Measurements from ENCODE around the gene POPDC3.
"Not testable (repeated sequence)": the region's sequence is repeated elsewhere in the genome, so short reads cannot be mapped to it uniquely, and the experiment has no call there.

The POPDC3 gene, protein sequence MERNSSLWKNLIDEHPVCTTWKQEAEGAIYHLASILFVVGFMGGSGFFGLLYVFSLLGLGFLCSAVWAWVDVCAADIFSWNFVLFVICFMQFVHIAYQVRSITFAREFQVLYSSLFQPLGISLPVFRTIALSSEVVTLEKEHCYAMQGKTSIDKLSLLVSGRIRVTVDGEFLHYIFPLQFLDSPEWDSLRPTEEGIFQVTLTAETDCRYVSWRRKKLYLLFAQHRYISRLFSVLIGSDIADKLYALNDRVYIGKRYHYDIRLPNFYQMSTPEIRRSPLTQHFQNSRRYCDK

DNA sequence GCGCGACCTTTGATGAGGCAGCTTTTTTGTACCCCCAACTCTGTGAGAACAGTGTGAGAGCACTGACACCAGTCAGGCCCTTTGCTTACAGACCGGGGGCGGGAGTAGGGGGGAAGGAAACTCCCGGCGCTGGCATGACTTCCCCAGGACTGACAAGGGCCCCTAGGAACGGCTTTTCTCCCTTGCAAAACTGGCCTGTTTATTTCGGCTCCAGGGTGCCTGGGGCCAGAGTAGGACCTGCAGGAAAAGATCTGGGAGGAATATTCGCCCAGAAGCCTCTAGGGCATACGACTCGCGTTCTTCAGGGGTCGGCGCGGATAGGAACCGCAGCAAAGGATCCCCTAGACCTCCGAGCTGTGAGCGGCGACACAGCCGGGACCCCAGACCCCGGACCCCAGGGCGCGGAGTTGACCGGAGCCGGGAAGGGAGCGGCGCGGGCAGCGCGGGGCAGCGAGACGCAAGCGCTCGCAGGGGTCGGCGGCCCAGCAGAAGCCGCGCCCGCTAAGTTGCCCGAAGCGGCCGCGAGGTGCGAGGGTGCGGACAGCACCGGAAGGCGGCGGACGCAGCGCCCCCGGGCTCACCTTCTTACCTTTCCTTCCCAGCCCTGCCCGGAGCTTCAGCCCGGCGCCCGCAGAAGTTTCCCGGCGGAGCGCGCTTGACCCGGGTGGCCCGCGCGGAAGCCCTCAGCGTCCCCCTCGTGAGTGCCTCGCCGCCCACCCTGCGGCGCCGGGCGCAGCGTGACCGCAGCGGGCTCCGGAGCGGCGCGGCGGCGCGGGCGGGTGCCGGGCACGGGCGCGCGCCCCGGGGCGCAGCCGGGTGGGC, at the start of gene POPDC3:
Gene POPDC3, minus strand, starts transcription at position 771 of the 822 bp plus-strand sequence. CDS start 18,105 bp downstream, outside the sequence.
- H3K4me3 ChIP-seq, result peak within 1 kb of the TSS; percentile 29 to 45 (median 38)
- peak within 1 kb of the TSS in 8 of 21 experiments; percentile 37 to 87 (median 52) for H3K27ac ChIP-seq

DNA sequence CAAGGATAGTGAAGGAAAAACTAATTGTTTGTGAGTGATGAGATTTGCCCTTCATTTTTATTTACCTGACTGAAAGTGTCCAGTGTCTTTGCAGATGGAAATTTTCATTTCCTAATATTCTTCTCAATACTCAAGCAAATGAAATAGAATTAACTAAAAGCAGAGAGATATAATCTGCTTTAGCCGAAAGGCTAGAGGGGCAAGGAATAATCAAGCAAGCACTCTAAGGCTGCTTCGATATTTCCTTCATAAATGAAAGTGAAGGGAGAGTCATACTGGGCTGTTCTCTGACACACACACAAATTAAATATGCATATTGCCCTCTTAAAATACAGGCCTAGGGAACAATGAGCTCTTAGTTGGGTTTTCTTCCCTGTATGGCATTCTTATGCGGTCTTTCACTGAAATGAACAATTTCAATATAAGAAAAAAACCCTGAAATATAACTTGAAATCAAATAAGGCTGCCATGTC, 47.5 kb upstream of the POPDC3 start:
- Histone ChIP-seq H3K27ac (no peak overlapping the region), H3K4me3 (no peak overlapping the region)

DNA sequence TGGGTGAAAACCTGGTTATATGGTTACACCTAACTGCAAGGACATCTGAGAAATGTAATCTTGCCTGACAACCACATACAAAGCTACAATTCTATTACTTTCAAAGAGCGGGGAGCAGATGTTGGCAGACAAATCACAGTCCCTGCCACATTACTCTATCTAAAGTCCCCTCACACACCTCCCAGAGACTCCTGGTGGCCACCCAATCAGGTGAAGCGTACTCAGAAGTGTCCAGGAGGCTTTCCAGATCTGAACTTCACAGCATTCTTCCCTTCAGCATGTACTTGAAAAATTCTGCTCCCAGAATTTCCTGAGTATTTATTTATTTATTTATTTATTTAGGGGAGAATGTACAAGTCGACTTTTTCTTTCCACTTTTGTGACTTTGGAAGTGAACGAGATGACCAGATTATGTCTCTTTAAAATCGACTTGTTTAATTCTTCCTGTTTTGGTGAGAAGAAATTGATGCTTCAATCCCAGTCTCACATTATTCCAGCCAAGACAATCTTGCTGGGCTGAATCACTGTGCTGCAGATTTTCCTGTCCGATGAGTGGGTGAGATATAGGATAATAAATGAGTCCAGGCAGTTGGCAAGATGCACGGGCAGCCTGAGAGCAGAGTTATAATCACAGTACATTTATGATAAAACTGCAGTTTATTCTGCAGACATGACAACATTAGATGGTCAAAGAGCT, 46.9 kb upstream of the POPDC3 start:
- H3K27ac ChIP-seq, result no peak overlapping the region
- no peak overlapping the region for H3K4me3 ChIP-seq

DNA sequence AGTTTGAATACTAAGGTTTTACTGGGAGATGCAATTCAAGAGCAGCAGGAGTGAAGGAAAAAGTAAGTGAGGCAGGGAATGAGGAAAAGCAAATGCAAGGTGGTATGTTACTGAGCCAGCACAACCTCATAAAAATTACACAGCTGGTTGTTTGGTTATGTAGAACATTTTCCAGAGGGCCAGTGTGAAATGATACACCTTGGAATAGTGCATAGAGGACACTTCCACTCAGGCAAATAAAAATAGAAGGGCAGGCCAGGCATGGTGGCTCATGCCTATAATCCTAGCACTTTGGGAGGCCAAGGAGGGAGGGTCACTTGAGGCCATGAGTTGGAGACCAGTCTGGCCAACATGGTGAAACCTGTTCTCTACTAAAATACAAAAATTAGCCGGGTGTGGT, 43.4 kb upstream of the POPDC3 start:
- Histone ChIP-seq H3K4me3 (no peak overlapping the region), H3K27ac (no peak overlapping the region)

DNA sequence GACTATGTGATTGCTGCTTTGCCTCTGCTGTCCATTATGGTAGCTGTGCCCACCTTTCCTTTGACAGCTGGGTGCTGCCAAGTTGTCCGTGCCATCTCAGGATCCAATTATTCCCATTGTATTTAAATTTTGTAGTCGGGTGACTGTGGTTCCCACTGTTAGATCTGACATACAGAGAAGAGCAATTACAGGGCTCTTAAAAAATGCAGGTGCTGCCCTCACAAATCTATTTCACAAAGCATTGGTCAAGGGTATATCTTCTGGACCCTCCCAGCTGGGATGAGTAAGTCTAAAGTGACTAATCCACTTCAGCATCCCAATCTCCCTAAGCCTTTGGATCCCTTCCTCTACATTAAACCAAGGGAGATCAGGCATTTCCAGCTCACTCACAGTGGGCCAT, 41.4 kb upstream of the POPDC3 start:
- H3K4me3 ChIP-seq, H3K27ac ChIP-seq: not testable (repeated sequence)

DNA sequence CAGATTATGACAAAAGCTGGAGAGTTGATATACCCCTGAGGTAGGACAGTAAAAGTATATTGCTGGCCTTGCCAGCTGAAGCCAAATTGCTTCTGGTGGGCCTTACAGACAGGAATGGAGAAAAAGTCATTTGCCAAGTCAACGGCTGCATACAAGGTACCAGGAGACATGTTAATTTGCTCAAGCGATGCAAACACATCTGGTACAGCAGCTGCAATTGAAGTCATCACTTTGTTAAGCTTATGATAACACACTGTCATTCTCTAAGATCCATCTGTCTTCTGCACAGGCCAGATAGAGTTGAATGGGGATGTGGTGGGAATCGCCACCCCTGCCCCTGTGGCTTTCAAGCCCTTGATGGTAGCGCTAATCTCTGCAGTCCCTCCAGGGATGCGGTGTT, 40.4 kb upstream of the POPDC3 start:
- Histone ChIP-seq H3K4me3 (no peak overlapping the region), H3K27ac (no peak overlapping the region)

DNA sequence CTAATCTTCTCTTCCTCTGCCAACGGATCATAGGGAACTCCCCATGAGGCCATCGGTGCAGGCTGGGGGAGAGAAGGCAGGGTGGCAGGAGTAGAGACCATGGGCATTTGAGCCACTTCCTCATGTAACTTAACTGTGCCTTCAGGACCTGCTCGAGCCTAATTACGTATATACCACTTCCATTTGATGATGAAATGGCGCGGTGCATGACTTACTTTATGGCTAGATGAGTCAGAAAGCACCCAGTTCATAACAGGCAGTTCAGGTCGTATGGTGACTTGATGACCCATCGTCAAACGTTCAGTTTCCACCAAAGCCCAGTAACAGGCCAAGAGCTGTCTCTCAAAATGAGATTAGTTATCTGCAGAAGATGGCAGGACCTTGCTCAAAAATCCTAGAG, 39.4 kb upstream of the POPDC3 start:
- H3K27ac ChIP-seq, result not testable (repeated sequence)

DNA sequence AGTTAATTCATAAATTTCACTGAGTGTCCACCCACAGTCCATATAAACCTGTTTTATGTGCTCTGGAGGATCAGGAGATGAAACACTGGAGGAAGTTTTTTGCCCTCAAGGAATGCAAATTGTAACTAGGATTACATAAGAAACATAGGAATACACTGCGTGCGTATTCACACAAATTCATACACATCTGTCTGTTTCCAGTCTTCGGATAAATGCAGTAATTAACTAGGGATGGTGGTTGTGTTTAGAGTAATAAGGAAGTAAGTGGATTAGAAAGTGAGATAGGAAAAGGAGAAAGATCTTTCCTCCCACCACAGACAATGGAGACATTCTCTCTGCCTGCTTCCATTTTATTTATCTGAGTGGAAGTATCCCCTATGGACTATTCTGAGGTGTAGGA, 35.7 kb upstream of the POPDC3 start:
- H3K4me3 ChIP-seq, result no peak overlapping the region
- no peak overlapping the region for H3K27ac ChIP-seq

More for the DNA sequence above, 39.4 kb upstream of the POPDC3 start:
- not testable (repeated sequence) for H3K4me3 ChIP-seq

DNA sequence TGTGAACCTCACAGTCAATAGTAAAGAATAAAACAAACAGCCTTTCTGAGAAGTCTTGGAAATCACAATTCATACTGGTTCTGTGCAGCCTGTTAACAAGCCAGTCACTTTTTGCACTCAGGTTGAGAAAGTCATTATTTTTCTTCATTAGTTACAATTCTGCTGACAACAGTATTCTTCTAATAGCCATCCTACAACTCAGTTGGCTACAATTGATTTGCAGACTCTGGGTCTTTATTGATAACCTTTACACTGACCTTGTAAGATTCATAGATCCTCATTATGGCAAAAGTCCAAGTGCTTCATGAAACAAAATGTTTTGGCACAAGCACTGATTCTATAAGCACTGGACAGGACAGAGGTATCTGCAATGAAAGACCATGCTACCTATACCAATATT, 34.9 kb upstream of the POPDC3 start:
- H3K4me3 ChIP-seq, result no peak overlapping the region
- H3K27ac ChIP-seq, result no peak overlapping the region

DNA sequence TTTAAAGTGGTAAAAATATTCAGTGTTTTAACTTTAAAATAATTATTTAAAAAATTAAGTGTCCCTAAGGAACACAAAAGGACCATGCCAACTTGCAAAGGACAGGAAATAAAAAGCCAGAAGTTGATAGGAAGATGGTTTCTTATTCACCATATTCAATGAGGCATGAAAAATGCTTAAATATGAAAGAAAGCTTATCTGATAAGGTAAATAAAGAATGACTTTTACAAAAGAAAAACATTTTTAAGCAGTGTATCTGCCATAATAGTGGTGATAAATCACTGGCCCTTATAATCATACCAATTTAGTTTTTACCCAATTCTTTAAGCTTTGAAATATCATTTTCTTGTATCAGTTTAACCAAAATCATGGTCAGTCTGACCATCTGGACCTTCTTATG, 33.5 kb upstream of the POPDC3 start:
- Histone ChIP-seq H3K27ac (no peak overlapping the region), H3K4me3 (no peak overlapping the region)

DNA sequence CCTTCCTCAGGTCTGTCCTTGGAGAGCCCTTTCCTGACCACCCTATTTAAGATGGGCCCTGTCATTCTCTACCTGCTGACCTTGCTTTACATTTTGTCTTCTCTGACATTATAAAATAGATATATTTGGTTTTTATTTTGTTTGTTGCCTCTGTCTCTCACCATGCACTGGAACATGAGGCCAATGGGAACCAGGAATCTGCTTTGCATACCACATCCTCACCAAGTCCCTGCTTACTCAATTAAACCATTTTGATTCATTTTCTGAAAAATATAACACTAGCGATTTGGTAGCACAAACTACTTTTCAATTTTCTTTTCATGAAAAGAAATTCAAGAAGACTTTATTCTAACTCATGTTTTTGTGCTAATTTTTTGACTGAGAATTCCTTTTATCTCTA, 32.8 kb upstream of the POPDC3 start:
- H3K4me3 ChIP-seq, result no peak overlapping the region
- H3K27ac ChIP-seq, result no peak overlapping the region

DNA sequence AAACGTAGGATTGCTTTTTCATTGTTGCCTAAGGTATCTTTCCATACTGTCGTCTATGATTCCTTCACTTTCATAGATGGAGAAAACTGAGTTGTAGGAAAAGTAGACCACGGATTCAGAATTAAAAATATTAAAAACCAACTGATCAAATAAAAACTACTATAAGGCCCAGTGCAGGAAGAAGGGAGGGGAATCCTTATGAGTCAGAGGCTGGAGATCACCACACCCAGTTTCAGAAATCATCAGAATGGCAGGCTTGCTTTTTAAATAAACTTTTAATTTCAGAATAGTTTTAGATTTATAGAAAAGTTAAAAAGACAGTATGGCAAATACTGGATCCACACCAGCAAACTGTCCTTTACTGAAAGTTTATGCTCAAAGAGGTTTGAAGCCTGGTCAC, 32.0 kb upstream of the POPDC3 start:
- no peak overlapping the region for H3K27ac ChIP-seq

DNA sequence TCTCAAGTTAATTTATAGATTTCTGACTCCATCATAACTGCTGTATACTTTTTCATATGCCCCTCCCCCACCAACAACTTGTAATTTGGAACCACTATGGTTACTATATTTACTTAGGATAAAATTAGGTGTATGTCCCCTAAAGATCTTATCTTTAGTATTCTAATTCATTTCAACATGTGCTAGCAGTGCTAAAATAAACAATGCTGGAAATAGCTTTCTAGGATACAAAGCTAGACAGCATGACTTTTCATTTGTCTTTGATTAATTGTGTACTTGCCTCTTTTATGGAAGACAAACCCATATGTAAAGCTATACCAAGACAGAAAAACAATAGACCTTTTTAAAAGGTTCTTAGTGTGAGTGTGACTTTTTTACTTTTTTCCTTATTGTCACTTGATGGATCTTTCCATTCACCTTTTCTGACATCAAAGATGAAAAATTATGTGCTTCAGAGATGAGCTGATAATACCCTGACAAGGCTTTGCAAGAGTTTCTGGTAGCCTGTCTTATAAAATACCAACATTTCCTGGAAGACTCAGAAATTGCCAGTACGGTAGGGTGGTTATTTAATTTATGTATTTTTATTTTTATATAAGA, 31.2 kb upstream of the POPDC3 start:
- no peak overlapping the region for H3K4me3 ChIP-seq
- H3K27ac ChIP-seq, result peak overlapping the region in 1 of 21 experiments; percentile 26

More for the DNA sequence above, 32.0 kb upstream of the POPDC3 start:
- no peak overlapping the region for H3K4me3 ChIP-seq

DNA sequence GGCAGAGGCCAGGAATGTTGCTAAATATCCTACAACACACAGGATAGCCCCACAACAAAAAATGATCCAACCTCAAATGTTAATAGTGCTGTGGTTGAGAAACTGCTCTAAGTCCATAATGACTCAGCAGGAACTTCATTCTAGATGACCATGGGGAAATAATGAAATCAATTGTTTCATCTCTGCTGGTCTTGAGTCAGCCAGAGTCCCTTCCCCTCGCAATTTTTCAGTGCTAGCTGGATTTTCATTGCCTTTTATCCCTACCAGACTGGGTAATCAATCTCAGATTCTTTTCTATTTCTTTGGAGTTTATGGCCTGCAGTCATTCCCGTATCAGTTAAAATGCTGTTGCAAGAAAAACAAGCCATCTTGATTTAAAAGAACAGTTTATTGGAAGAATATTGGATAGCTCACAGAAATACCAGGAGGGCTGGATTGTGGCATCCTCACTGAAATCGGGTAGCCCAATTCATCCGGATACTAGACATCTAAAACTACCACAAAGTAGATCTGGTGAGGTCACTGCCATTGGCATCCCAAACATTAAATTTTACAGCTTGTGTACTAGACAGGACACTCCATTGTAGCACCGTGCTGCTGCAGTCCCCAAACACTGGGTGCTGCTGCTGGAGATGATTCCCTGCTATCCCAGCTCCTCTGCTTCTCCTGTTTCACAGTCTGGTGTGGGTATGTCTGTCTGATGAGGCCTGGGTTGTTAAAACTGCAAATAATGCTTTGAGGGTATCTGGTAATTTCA, 30.3 kb upstream of the POPDC3 start:
- Histone ChIP-seq H3K4me3 (no peak overlapping the region), H3K27ac (peak overlapping the region in 3 of 21 experiments; percentile 2 to 26 (median 3))

DNA sequence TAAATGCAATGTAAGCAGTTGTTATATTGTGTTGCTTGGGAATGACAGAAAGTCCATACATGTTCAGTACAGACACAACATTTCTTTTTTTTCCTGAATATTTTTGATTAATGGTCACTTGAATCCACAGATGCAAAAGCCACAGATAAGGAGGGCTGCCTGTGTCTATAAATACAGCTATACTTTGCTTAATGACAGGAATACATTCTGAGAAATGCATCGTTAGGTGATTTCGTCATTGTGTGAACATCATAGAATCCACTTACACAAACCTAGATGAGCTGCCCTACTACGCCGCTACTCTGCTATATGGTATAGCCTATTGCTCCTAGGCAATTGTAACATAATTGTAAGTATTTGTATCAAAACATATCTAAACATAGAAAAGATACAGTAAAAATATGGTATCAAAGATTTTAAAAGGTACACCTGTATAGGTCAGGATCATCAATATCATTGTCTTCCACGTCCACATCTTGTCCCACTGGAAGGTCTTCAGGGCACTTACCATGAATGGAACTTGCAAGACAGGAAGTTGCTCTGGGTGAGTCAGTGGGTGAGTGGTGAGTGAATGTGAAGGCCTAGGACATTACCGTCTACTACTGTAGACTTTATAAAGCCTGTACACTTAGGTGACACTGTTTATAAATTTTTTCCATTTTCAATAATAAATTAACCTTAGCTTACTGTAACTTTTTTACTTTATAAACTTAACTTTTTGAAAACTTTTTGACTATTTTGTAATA, 27.9 kb upstream of the POPDC3 start:
- Histone ChIP-seq H3K27ac (no peak overlapping the region), H3K4me3 (no peak overlapping the region)

DNA sequence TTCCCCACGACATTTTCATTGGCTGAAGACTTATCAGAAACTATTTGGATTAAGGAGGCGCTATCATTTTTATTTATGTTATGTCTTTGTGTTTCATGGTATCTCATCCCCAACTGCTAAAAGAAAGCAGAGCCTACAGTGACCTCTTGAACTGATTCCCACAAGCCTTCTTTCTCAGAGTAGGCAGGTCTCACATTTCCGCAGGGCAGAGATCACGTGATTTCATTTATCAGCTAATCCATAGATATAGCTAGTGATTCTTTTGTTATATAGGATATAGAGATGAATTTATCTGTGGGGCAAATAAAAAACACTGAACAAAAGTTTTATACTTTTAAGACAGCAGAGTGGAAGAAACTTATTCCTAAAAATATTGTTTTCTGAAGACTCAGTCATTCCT, 25.0 kb upstream of the POPDC3 start:
- no peak overlapping the region for H3K27ac ChIP-seq
- H3K4me3 ChIP-seq, result no peak overlapping the region

DNA sequence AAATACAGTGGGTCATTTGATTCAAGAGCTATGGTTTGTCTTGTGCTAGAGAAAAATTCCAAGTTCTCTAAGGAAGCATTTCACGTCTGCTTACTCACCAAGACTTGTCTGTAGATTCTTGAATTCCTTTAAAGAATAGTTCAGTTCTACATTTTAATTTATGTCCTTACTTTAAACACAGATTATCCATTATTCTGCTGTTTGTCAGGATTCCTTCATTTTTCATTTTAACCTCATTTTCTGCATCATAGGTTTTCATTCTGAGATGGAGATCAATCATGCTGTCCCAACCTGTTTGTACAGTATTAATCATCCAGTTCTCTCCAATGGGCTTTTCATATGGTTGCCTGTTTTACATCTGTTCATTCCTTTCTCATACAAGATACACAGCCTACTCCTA, 24.5 kb upstream of the POPDC3 start:
- Histone ChIP-seq H3K4me3 (no peak overlapping the region), H3K27ac (no peak overlapping the region)

DNA sequence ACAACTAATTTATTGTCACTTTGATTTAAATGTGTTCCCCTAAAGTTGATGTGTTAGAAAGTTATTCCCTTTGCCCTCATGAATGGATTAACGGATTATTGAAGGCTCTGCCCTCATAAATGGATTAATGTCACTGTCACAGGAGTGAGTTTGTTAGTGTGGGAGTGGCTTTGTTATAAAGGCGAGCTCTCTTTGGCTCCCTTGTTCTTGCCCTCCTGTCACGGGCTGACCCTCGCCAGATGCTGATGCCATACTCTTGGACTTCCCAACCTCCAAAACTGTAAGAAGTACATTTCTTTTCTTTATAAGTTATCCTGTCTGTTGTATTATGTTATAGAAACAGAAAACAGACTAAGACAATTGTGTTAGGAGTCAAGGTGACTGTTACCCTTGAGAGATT, 22.7 kb upstream of the POPDC3 start:
- Histone ChIP-seq H3K4me3 (no peak overlapping the region), H3K27ac (no peak overlapping the region)

Data from skin epidermis (tissue), 12 donors.